Brain pericyte (primary cell): Measurements from ENCODE around the gene CNOT2.
A peak's percentile ranks its signal among the peaks of the same experiment; 100 is the strongest.

Experiments used
- DNase-seq: peaks from one replicate; pipeline ENCODE4 v3.0.0-alpha.2; 2012; ENCODE audit warnings: low read depth, low spot score

CNOT2 gene

GRCh38 chr12:70305794-70306193, 62.6 kb downstream of the CNOT2 start:
- no peak for DNase-seq

GRCh38 chr12:70306676-70307075, 63.4 kb downstream of the CNOT2 start:
- no peak for DNase-seq

- no peak for DNase-seq
These were observed 64.6 kb downstream of the CNOT2 start for GRCh38 chr12:70307868-70308267.

GRCh38 chr12:70309348-70309747, 66.1 kb downstream of the CNOT2 start:
- DNase-seq, result no peak

GRCh38 chr12:70314145-70314544, 70.9 kb downstream of the CNOT2 start:
- DNase-seq, result no peak

- DNase-seq, result peak; percentile 4
These were observed 74.5 kb downstream of the CNOT2 start for GRCh38 chr12:70317781-70318180.

- DNase-seq, result no peak
These were observed 76.4 kb downstream of the CNOT2 start for GRCh38 chr12:70319605-70320004.

GRCh38 chr12:70321191-70321590, 78.0 kb downstream of the CNOT2 start:
- DNase-seq, result no peak

- no peak for DNase-seq
These were observed 84.3 kb downstream of the CNOT2 start for GRCh38 chr12:70327541-70327940.

- no peak for DNase-seq
These were observed 86.5 kb downstream of the CNOT2 start for GRCh38 chr12:70329728-70330127.

GRCh38 chr12:70330158-70330557, 86.9 kb downstream of the CNOT2 start:
- no peak for DNase-seq

- DNase-seq, result no peak
These were observed 89.0 kb downstream of the CNOT2 start for GRCh38 chr12:70332236-70332635.

- no peak for DNase-seq
These were observed 91.5 kb downstream of the CNOT2 start for GRCh38 chr12:70334742-70335141.

GRCh38 chr12:70338531-70338930, 95.3 kb downstream of the CNOT2 start:
- no peak for DNase-seq

GRCh38 chr12:70351076-70351475, 107.8 kb downstream of the CNOT2 start:
- DNase-seq, result no peak

- DNase-seq, result no peak
These were observed 110.8 kb downstream of the CNOT2 start for GRCh38 chr12:70353780-70354660.

GRCh38 chr12:70354787-70355186, 111.6 kb downstream of the CNOT2 start:
- DNase-seq, result no peak

GRCh38 chr12:70355972-70356371, 112.7 kb downstream of the CNOT2 start:
- DNase-seq, result no peak

- no peak for DNase-seq
These were observed 116.4 kb downstream of the CNOT2 start for GRCh38 chr12:70359458-70360197.

- DNase-seq, result no peak
These were observed 117.0 kb downstream of the CNOT2 start for GRCh38 chr12:70360218-70360617.

GRCh38 chr12:70364695-70365397, 121.6 kb downstream of the CNOT2 start:
- DNase-seq, result no peak

GRCh38 chr12:70365398-70365647, 122.1 kb downstream of the CNOT2 start:
- no peak for DNase-seq
